Stimulated activated CD4-positive, alpha-beta T cell treated with anti-CD3 and anti-CD28 coated beads, Interleukin-1b, Interleukin-23, amount 100 ng/mL, for 1 hour (primary cell): ENCODE data around the gene LARGE2.
A peak's percentile ranks its signal among the peaks of the same experiment; 100 is the strongest.

ENCODE experiments used
- DNase-seq, 2 donors: peaks; one replicate each; pipeline ENCODE4 v3.0.0-alpha.2; 2020; ENCODE audit warnings: low read depth in 2 of 2

Gene LARGE2

GRCh38 chr11:45922425-45923082 is at the start of gene LARGE2:
TSS of gene LARGE2 (plus strand) at chr11:45922656. CDS start at chr11:45922883, 227 bp downstream.
- no peak for DNase-seq

GRCh38 chr11:45876401-45876800 is 46.1 kb upstream of the LARGE2 start:
- no peak for DNase-seq

DNA sequence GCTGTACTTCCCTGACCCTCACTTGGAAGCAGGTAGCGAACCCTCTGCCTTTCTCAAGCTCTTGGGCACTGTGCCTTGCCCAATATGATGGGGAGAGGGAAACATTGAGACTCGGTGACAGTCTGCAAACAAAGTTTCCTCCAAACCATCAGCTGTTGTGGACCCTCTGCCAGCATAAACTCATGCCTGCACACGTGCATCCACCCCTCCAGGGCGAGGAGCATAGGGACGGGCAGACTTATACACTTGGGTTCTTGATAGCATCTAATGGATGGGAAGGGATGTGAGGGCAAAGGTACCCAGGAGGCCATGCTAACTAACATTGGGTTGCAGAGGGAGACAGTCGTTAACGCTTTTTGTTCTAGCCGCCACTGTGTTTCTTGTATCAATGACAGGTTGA is 45.2 kb upstream of the LARGE2 start:
- no peak for DNase-seq

- no peak for DNase-seq
Observed at GRCh38 chr11:45877845-45878244, 44.6 kb upstream of the LARGE2 start.

- no peak for DNase-seq
Observed at GRCh38 chr11:45879803-45880686, 42.4 kb upstream of the LARGE2 start.

DNA sequence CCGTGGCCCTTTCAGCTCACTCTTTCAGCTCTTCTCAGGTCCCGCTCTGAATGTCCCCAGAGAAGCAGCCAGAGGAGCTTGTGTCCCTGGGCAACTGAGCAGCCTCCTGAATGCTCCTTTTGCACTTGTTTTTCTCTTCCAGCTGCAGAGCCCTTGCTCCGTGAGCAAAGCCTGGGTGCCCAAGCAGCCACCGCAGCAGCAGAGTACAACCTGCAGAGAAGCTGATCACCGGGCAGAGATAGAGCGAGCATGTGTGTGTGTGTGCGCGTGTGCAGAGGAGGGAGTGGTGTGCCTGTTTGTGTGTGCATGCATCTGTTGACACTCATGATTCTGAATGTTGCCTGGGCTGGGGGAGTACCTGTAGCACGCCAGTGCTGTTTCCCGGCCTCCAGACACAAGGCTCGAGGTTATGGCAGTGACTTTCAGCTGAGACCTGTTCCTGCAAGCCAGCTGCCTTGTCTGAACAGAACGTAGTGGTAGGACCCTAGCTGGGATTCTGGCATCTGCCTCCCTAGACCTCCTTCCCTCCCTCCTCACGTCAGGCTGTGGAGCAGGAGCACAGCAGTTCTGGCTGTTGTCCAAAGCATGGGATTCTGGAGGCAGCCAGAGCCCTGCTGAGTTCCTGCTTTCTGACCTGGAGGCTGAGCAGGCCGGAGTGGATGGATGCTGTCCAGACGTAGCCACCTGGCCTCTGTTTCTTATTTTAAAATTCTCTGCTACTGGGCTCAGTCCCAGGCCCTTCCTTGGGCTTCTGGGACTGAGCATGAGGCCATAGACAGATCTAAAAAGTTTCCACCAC is 41.5 kb upstream of the LARGE2 start:
- DNase-seq, result no peak

GRCh38 chr11:45881708-45882368 is 40.6 kb upstream of the LARGE2 start:
- DNase-seq, result no peak

- DNase-seq, result no peak
Observed at GRCh38 chr11:45884596-45885185, 37.8 kb upstream of the LARGE2 start.

- DNase-seq, result peak; percentile 9 to 33
Observed at GRCh38 chr11:45885274-45885920, 37.1 kb upstream of the LARGE2 start, which contains the start of gene MAPK8IP1. TSS of gene MAPK8IP1 (plus strand) at chr11:45885651. CDS start at chr11:45885821, 170 bp downstream.

DNA sequence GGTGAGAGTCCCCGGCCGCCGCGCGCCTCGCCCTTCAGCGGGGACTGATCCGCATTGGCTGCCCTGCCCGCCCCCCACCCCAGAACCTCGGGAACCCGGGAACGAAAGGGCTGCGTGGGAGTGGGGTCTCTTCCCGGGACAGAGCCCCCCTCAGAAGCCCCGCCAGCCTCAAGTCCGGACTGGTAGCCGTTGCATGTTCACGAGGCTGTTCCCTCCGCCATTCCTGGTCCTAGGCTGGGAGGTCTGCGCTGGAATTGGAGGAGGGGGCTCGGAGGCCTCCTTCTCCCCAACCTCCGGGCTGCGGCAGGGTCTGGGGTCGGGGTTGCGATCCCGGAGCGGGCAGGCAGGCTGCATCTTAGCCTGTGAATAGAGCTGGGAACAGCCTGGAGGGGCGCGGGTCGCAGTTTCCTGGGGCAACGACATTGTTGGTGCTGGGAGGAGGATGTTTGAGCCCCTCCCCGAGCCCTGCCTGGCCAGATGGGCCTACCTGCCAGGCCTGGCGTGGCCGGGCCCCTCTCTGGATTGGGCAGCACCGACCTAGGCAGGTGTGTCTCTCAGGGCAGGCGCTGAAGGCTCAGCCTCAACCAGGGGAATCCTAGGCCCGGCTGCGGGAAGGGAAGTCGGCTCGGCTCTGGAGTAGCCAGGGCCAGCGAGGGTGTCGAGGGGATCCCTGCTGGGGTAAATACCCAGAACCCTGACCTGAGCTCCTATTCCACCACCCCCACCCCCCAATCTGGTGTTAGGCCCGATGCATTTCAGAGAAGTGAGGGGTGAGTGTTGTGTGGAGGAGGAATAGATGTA is 36.3 kb upstream of the LARGE2 start:
- no peak for DNase-seq

DNA sequence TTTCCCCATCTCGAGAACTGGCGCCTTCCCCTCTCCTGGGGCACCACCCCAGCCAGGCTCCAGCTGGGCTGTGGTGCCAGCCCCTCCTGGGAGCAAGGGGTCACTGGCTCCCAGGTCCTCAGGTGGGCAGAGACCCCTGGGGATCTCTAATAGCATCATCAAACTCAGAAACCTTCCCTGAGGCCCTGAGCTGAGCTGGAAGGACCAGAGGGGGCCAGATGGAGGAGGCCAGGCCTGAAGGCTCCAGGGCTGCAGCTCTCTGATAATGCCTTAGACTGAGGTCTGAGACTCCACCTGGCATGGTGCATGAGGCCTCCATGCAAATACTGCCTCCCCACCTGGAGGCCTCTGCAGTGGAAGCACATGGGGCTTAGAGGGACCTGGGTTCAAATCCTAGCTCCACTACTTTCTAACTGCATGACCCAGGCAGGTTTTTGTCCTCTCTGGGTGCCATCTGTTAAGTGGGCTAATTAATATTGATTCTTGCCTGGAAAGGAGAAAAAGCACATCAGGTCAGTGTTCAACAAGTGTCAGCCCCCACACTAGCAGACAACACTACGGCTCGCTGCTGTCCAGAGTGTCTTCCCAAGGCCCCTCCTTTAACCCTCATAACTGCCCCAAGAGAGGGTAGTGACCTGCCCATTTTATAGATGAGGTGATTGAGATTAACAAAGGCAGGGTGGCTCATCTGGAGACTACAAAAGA is 35.5 kb upstream of the LARGE2 start:
- DNase-seq, result no peak

DNA sequence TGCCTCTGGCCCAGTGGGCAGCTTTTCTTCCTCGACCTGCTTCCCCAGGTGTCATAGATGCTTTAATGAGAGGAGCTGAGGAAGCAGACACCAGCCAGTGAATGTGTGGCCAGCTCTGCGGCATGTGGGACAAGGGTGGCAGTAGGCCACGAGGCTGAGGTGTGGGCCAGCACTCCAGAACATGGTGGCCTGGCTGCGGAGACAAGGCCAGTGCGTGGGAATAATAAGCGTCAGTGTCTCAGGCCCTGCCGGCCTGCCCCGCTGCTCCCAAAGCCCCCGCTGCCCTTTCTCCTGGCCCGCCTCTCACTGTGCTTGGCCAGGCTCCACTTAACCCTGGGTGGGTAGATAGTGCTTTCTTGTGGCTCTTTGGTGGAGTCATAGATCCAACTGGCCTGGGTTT is 34.9 kb upstream of the LARGE2 start:
- DNase-seq, result no peak

DNA sequence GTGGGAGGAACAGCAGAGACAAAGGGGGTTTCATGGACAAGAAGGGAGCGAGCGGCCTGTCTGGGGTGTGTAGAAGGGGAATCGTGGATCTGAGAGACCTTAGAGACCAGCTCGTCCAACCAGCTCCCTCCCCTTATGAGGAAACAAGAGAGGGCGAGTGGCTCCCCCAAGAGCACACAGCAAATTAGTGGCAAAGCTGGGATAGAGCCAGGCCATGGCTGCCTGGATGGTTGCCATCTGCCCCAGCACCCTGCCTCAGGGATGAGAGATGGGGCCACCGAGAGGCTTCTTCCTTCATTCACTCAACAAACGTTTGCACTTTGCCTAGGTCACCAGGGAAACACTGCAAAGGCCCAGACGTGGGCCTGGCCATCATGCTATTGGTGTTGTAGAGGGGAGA is 32.9 kb upstream of the LARGE2 start:
- no peak for DNase-seq

DNA sequence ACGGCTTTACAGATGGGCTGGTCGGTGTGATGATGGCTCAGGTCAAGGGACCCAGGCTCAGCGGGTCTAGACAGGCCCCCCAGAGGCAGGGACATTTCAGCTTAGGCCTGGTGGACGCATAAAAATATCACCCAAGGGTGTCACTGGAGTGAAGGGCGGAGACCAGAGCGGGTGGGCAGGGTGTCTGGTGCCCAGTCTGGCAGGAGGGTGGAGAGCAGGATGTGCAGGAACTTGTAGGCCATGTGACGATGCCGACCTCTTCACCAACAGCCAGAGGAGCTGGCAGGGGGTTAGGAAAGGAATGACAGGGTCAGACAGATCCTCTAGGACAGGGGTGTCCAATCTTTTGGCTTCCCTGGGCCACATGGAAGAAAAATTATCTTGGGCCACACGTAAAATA is 32.5 kb upstream of the LARGE2 start:
- DNase-seq, result no peak

GRCh38 chr11:45890886-45891550 is 31.4 kb upstream of the LARGE2 start:
- no peak for DNase-seq

- no peak for DNase-seq
Observed at GRCh38 chr11:45892856-45893255, 29.6 kb upstream of the LARGE2 start.

- DNase-seq, result no peak
Observed at GRCh38 chr11:45894555-45895247, 27.8 kb upstream of the LARGE2 start.
